HEK293T (cell line): ENCODE results near the gene LIMS2.

Source experiments
- ARNT ChIP-seq: fragments of 450-650 bp; IDR thresholded peaks from 2 replicates; pipeline ENCODE4 v1.6.1; 2017; ENCODE audit warnings: mild to moderate bottlenecking
- BHLHE40 ChIP-seq: fragments of 450-650 bp; IDR thresholded peaks from 2 replicates; pipeline ENCODE4 v1.6.1; 2016; ENCODE audit warnings: mild to moderate bottlenecking, moderate library complexity, borderline replicate concordance
- ELF4 ChIP-seq: fragments of 450-650 bp; IDR thresholded peaks from 2 replicates; pipeline ENCODE4 v1.6.1; 2017; ENCODE audit warnings: antibody characterized with exemption
- FOXA1 ChIP-seq: fragments of 450-650 bp; IDR thresholded peaks from 2 replicates; pipeline ENCODE4 v1.6.1; 2016; ENCODE audit warnings: mild to moderate bottlenecking
- FOXK2 ChIP-seq: fragments of 450-650 bp; IDR thresholded peaks from 2 replicates; pipeline ENCODE4 v1.6.1; 2016; ENCODE audit warnings: mild to moderate bottlenecking
- HDGF ChIP-seq: fragments of 450-650 bp; IDR thresholded peaks from 2 replicates; pipeline ENCODE4 v1.6.1; 2017; ENCODE audit warnings: antibody characterized with exemption, borderline replicate concordance
- SP1 ChIP-seq: fragments of 450-650 bp; IDR thresholded peaks from 2 replicates; pipeline ENCODE4 v1.6.1; 2017
- TF ChIP-seq, protein P1 (sequence below): fragments of 450-650 bp; IDR thresholded peaks from 2 replicates; pipeline ENCODE4 v1.6.1; 2016

GRCh38 chr2:127685410-127686080, 10.2 kb upstream of the LIMS2 start:
- TF ChIP-seq BHLHE40, result no peak
- no peak for TF ChIP-seq FOXK2
- no peak for TF ChIP-seq ARNT
- TF ChIP-seq SP1, result no peak
- no peak for TF ChIP-seq ELF4
- no peak for TF ChIP-seq HDGF
- TF ChIP-seq FOXA1, result no peak
- TF ChIP-seq, protein P1, sequence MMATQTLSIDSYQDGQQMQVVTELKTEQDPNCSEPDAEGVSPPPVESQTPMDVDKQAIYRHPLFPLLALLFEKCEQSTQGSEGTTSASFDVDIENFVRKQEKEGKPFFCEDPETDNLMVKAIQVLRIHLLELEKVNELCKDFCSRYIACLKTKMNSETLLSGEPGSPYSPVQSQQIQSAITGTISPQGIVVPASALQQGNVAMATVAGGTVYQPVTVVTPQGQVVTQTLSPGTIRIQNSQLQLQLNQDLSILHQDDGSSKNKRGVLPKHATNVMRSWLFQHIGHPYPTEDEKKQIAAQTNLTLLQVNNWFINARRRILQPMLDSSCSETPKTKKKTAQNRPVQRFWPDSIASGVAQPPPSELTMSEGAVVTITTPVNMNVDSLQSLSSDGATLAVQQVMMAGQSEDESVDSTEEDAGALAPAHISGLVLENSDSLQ, result no peak
